GM12891 (cell line): ENCODE results near the gene SERPINB1.

Source experiments
- POLR2A ChIP-seq: IDR thresholded peaks from 2 replicates; pipeline ENCODE4 v1.6.1; 2011; ENCODE audit warnings: low read depth, low read length, control low read depth
- POLR2AphosphoS5 ChIP-seq: IDR thresholded peaks from 2 replicates; pipeline ENCODE4 v1.6.1; 2011; ENCODE audit warnings: low read depth, low read length, control low read depth

DNA sequence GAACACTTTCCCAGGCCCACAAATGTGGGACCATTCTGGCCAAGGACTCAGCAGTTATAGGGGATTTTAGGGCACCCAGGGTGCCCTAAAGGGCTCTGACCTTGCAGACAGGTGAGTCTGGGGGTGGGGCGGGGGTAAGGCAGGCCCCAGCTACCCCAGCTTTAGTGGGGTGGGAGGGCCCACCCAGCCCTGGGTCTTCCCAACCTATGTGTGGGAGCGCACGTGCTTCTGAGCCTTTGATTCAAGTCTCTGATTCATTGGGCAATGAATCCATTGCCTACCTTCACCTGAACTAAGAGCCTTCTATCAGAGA, 958 bp downstream of the SERPINB1 start:
- TF ChIP-seq POLR2AphosphoS5 = no peak
- TF ChIP-seq POLR2A = no peak
